OCI-LY1 (cell line): ENCODE measurements around the gene KRTAP10-12.

Experiments
- H2AFZ ChIP-seq: fragments of 200-600 bp; sonication (generic), shearing (Covaris generic); 2 replicates; pipeline ENCODE4 v1.6.0; 2014; ENCODE audit warnings: antibody characterized with exemption, mild to moderate bottlenecking, low read length
- H3F3A ChIP-seq: fragments of 200-600 bp; sonication (generic), shearing (Covaris generic); 2 replicates; pipeline ENCODE4 v1.6.0; 2014; ENCODE audit warnings: mild to moderate bottlenecking, antibody characterized with exemption, low read length, moderate library complexity; ENCODE audit not compliant: insufficient read depth
- H3K27ac ChIP-seq: fragments of 200-600 bp; sonication (generic); 2 replicates; pipeline ENCODE4 v1.5.1; 2014; ENCODE audit warnings: low read length, mixed run types, mild to moderate bottlenecking, low read depth; ENCODE audit not compliant: poor library complexity, severe bottlenecking
- H3K27me3 ChIP-seq: fragments of 200-600 bp; sonication (generic); 2 replicates; pipeline ENCODE4 v1.6.0; 2014; ENCODE audit warnings: antibody characterized with exemption, mild to moderate bottlenecking, low read length, moderate library complexity; ENCODE audit not compliant: insufficient read depth
- H3K36me3 ChIP-seq: fragments of 200-600 bp; sonication (generic); 2 replicates; pipeline ENCODE4 v1.6.1; 2014; ENCODE audit warnings: mild to moderate bottlenecking, antibody characterized with exemption, low read length, moderate library complexity, mixed read lengths; ENCODE audit not compliant: insufficient read depth
- H3K4me1 ChIP-seq: fragments of 200-600 bp; sonication (generic); 2 replicates; pipeline ENCODE4 v1.5.1; 2014; ENCODE audit warnings: mild to moderate bottlenecking, low read length, moderate library complexity; ENCODE audit not compliant: insufficient read depth, severe bottlenecking
- H3K4me2 ChIP-seq: fragments of 200-600 bp; sonication (generic), shearing (Covaris generic); 2 replicates; pipeline ENCODE4 v1.6.1; 2014; ENCODE audit warnings: low read length
- H3K4me3 ChIP-seq: fragments of 200-600 bp; sonication (generic); 2 replicates; pipeline ENCODE4 v1.5.1; 2014; ENCODE audit warnings: low read length, low read depth, mild to moderate bottlenecking, mixed read lengths; ENCODE audit not compliant: poor library complexity, severe bottlenecking
- H3K79me2 ChIP-seq: fragments of 200-600 bp; shearing (Covaris generic); 2 replicates; pipeline ENCODE4 v1.6.1; 2016; ENCODE audit warnings: mixed run types, low read length, mixed read lengths; ENCODE audit not compliant: insufficient read depth
- H3K9ac ChIP-seq: fragments of 200-600 bp; sonication (generic), shearing (Covaris generic); 2 replicates; pipeline ENCODE4 v1.6.1; 2014; ENCODE audit warnings: mild to moderate bottlenecking, low read length, mixed read lengths
- H3K9me2 ChIP-seq: fragments of 200-600 bp; sonication (generic), shearing (Covaris generic); 2 replicates; pipeline ENCODE4 v1.6.1; 2014; ENCODE audit warnings: low read depth, mild to moderate bottlenecking, low read length, mixed read lengths
- H3K9me3 ChIP-seq: fragments of 200-600 bp; shearing (Covaris generic); 2 replicates; pipeline ENCODE4 v1.6.1; 2014; ENCODE audit warnings: low read length, mixed read lengths
- H4K20me1 ChIP-seq: fragments of 200-600 bp; sonication (generic), shearing (Covaris generic); 2 replicates; pipeline ENCODE4 v1.6.0; 2016; ENCODE audit warnings: mild to moderate bottlenecking, low read length; ENCODE audit not compliant: insufficient read depth
- CTCF ChIP-seq: fragments of 200-600 bp; sonication (generic), shearing (Covaris generic); IDR thresholded peaks from 2 replicates; pipeline ENCODE4 v1.5.1; 2017; ENCODE audit warnings: mild to moderate bottlenecking, antibody characterized with exemption, low read length, moderate library complexity, mixed read lengths
- EZH2 ChIP-seq: fragments of 200-600 bp; sonication (generic), shearing (Covaris generic); IDR thresholded peaks from 2 replicates; pipeline ENCODE4 v1.8.0; 2017; ENCODE audit warnings: borderline replicate concordance, mixed run types, mild to moderate bottlenecking, antibody characterized with exemption, low read length, moderate library complexity, mixed read lengths

The KRTAP10-12 gene

GRCh38 chr21:44736291-44737004 lies 39.5 kb downstream of the KRTAP10-12 start:
- Histone ChIP-seq H2AFZ (no peak overlapping the region), H3K9ac (no peak overlapping the region), H3K36me3 (no peaks in the 10 kb centered on the region), H3K79me2 (no peaks in the 10 kb centered on the region), H3K4me3 (no peak overlapping the region), H3F3A (no peaks in the 10 kb centered on the region), H3K4me1 (no peaks in the 10 kb centered on the region), H3K9me3 (no peaks in the 10 kb centered on the region), H3K27ac (no peak overlapping the region), H3K4me2 (no peak overlapping the region), H4K20me1 (no peaks in the 10 kb centered on the region), H3K9me2 (no peaks in the 10 kb centered on the region), H3K27me3 (peaks cover 6% of the 10 kb centered on the region; the same call in 1 of the 2 replicates)
- no peak for TF ChIP-seq CTCF
- no peak for TF ChIP-seq EZH2

DNA sequence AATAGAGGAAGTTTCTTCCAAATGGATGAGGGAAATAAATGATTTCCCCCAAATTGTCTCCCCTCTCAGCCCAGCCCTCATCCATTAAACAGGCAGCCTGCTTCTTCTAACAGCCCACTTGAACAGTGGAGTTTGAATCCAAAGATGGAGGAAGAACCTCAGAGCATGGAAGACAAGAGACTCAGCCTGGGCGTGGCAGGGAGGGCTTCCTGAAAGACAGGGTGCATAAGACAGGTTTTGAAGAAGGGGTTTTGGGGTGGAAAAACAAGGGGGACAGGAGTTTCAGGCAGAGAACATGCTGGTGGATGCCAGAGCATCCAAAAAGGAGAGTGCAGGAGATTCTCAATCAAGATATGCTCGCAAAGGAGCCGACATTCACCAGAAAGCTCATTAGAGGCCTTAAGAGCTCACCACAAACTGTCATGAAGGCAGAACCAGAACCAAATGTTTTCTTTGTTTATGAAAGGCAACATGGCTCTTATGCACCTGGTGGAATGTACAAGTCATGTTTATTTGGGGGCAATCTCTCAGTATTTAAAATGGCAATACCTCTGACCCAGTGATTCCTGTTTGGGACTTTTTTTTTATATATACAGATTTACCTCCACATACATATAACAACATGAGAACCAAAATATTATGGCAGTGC lies 40.9 kb downstream of the KRTAP10-12 start:
- no peak overlapping the region for H3K27ac ChIP-seq
- H3K9ac ChIP-seq, result no peak overlapping the region
- H3K79me2 ChIP-seq, result no peaks in the 10 kb centered on the region
- H3K9me3 ChIP-seq, result no peaks in the 10 kb centered on the region
- H2AFZ ChIP-seq, result no peak overlapping the region
- H4K20me1 ChIP-seq, result no peaks in the 10 kb centered on the region
- no peaks in the 10 kb centered on the region for H3F3A ChIP-seq
- no peak overlapping the region for H3K4me2 ChIP-seq
- H3K36me3 ChIP-seq, result no peaks in the 10 kb centered on the region
- peaks cover 6% of the 10 kb centered on the region; the same call in 1 of the 2 replicates for H3K27me3 ChIP-seq
- TF ChIP-seq EZH2, result no peak
- no peak for TF ChIP-seq CTCF
- H3K4me3 ChIP-seq, result no peak overlapping the region
- H3K4me1 ChIP-seq, result no peaks in the 10 kb centered on the region
- no peaks in the 10 kb centered on the region for H3K9me2 ChIP-seq

DNA sequence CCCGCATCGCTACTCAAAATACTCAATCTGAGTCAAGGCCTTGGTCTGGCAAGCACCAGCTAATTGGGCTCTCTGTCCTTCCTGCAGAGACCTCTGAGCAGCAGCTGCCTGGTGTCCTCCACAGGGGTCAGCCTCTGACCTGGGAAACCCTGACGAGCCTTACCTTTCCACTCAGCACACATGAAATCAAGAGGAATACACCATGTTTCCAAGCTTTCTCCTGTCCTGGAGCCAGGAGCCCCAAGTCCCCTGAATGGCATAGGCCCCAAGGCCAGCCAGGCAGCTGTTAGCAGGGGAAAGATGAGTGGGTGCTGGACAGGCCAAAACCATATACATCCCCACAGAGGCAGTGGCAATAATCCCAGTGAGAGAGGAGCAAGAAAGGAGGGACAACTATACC lies 41.6 kb downstream of the KRTAP10-12 start:
- H3F3A ChIP-seq, result no peaks in the 10 kb centered on the region
- H3K4me3 ChIP-seq, result no peak overlapping the region
- H3K79me2 ChIP-seq, result no peaks in the 10 kb centered on the region
- no peaks in the 10 kb centered on the region for H3K36me3 ChIP-seq
- H3K27ac ChIP-seq, result no peak overlapping the region
- H3K9ac ChIP-seq, result no peak overlapping the region
- no peaks in the 10 kb centered on the region for H3K4me1 ChIP-seq
- no peaks in the 10 kb centered on the region for H3K9me2 ChIP-seq
- no peaks in the 10 kb centered on the region for H3K9me3 ChIP-seq
- TF ChIP-seq EZH2 (no peak), CTCF (no peak)
- no peaks in the 10 kb centered on the region for H4K20me1 ChIP-seq
- peaks cover 6% of the 10 kb centered on the region; the same call in 1 of the 2 replicates for H3K27me3 ChIP-seq
- no peak overlapping the region for H2AFZ ChIP-seq
- H3K4me2 ChIP-seq, result no peak overlapping the region
